Measurements from ENCODE around the gene VWC2L.

The VWC2L gene

GRCh38 chr2:214533541-214533940 lies 122.7 kb downstream of the VWC2L start:
- no peak for DNase-seq (ENCODE audit: low read depth in 1 of 2, low spot score in 1 of 2)

- DNase-seq (ENCODE audit: low read depth in 1 of 2, low spot score in 1 of 2), result no peak
Measured at GRCh38 chr2:214536625-214537024, 125.8 kb downstream of the VWC2L start.

- DNase-seq (ENCODE audit: low read depth in 1 of 2, low spot score in 1 of 2), result no peak
Measured at GRCh38 chr2:214537929-214538328, 127.1 kb downstream of the VWC2L start.

- DNase-seq (ENCODE audit: low read depth in 1 of 2, low spot score in 1 of 2), result no peak
Measured at GRCh38 chr2:214542295-214542694, 131.4 kb downstream of the VWC2L start.

- no peak for DNase-seq (ENCODE audit: low read depth in 1 of 2, low spot score in 1 of 2)
Measured at GRCh38 chr2:214542866-214543265, 132.0 kb downstream of the VWC2L start.

- no peak for DNase-seq (ENCODE audit: low read depth in 1 of 2, low spot score in 1 of 2)
Measured at GRCh38 chr2:214543386-214543955, 132.6 kb downstream of the VWC2L start.

- no peak for DNase-seq (ENCODE audit: low read depth in 1 of 2, low spot score in 1 of 2)
Measured at GRCh38 chr2:214545898-214546542, 135.2 kb downstream of the VWC2L start.

GRCh38 chr2:214547931-214548330 lies 137.1 kb downstream of the VWC2L start:
- no peak for DNase-seq (ENCODE audit: low read depth in 1 of 2, low spot score in 1 of 2)

- DNase-seq (ENCODE audit: low read depth in 1 of 2, low spot score in 1 of 2), result no peak
Measured at GRCh38 chr2:214549946-214550345, 139.1 kb downstream of the VWC2L start.

GRCh38 chr2:214550786-214551185 lies 139.9 kb downstream of the VWC2L start:
- DNase-seq (ENCODE audit: low read depth in 1 of 2, low spot score in 1 of 2), result no peak

- DNase-seq (ENCODE audit: low read depth in 1 of 2, low spot score in 1 of 2), result no peak
Measured at GRCh38 chr2:214557884-214558283, 147.0 kb downstream of the VWC2L start.

GRCh38 chr2:214558341-214558740 lies 147.5 kb downstream of the VWC2L start:
- no peak for DNase-seq (ENCODE audit: low read depth in 1 of 2, low spot score in 1 of 2)

GRCh38 chr2:214560176-214560575 lies 149.3 kb downstream of the VWC2L start:
- no peak for DNase-seq (ENCODE audit: low read depth in 1 of 2, low spot score in 1 of 2)

GRCh38 chr2:214560618-214561190 lies 149.8 kb downstream of the VWC2L start:
- no peak for DNase-seq (ENCODE audit: low read depth in 1 of 2, low spot score in 1 of 2)

- no peak for DNase-seq (ENCODE audit: low read depth in 1 of 2, low spot score in 1 of 2)
Measured at GRCh38 chr2:214565246-214565645, 154.4 kb downstream of the VWC2L start.

- no peak for DNase-seq (ENCODE audit: low read depth in 1 of 2, low spot score in 1 of 2)
Measured at GRCh38 chr2:214566457-214566856, 155.6 kb downstream of the VWC2L start.

GRCh38 chr2:214569419-214570035 lies 158.7 kb downstream of the VWC2L start:
- no peak for DNase-seq (ENCODE audit: low read depth in 1 of 2, low spot score in 1 of 2)

- no peak for DNase-seq (ENCODE audit: low read depth in 1 of 2, low spot score in 1 of 2)
Measured at GRCh38 chr2:214574084-214574781, 163.4 kb downstream of the VWC2L start.

GRCh38 chr2:214575030-214575429 lies 164.2 kb downstream of the VWC2L start:
- no peak for DNase-seq (ENCODE audit: low read depth in 1 of 2, low spot score in 1 of 2)

- no peak for DNase-seq (ENCODE audit: low read depth in 1 of 2, low spot score in 1 of 2)
Measured at GRCh38 chr2:214575465-214575864, 164.6 kb downstream of the VWC2L start.

GRCh38 chr2:214577769-214578168 lies 166.9 kb downstream of the VWC2L start:
- no peak for DNase-seq (ENCODE audit: low read depth in 1 of 2, low spot score in 1 of 2)

GRCh38 chr2:214578442-214578841 lies 167.6 kb downstream of the VWC2L start:
- DNase-seq (ENCODE audit: low read depth in 1 of 2, low spot score in 1 of 2), result no peak

All from stimulated activated CD4-positive, alpha-beta T cell treated with anti-CD3 and anti-CD28 coated beads, Interleukin-15, amount 100 ng/mL, for 1 hour (primary cell).